Stimulated activated CD4-positive, alpha-beta T cell treated with anti-CD3 and anti-CD28 coated beads, TNF-alpha, amount 100 ng/mL, for 4 hours (primary cell): ENCODE measurements around the gene NKX2-3.

Experiments
- DNase-seq, 3 experiments: peaks; one replicate each; pipeline ENCODE4 v3.0.0-alpha.2; 2020; ENCODE audit warnings: low read depth in 3 of 3

NKX2-3 gene

GRCh38 chr10:99539120-99539519 is 6.4 kb downstream of the NKX2-3 start:
- no peak for DNase-seq

- DNase-seq, result no peak
Measured at GRCh38 chr10:99539820-99540219, 7.1 kb downstream of the NKX2-3 start.

- DNase-seq, result no peak
Measured at GRCh38 chr10:99540306-99540656, 7.5 kb downstream of the NKX2-3 start.

GRCh38 chr10:99540657-99541531 is 8.2 kb downstream of the NKX2-3 start:
- DNase-seq, result no peak

GRCh38 chr10:99544322-99544721 is 11.6 kb downstream of the NKX2-3 start:
- no peak for DNase-seq

GRCh38 chr10:99548041-99548530 is 15.3 kb downstream of the NKX2-3 start:
- DNase-seq, result no peak

- DNase-seq, result no peak
Measured at GRCh38 chr10:99551158-99551557, 18.4 kb downstream of the NKX2-3 start.

- no peak for DNase-seq
Measured at GRCh38 chr10:99551616-99552015, 18.9 kb downstream of the NKX2-3 start.

GRCh38 chr10:99555371-99555770 is 22.6 kb downstream of the NKX2-3 start:
- DNase-seq, result no peak

- no peak for DNase-seq
Measured at GRCh38 chr10:99555825-99556523, 23.2 kb downstream of the NKX2-3 start.

GRCh38 chr10:99557044-99557443 is 24.3 kb downstream of the NKX2-3 start:
- DNase-seq, result no peak

GRCh38 chr10:99558708-99559107 is 26.0 kb downstream of the NKX2-3 start:
- no peak for DNase-seq

GRCh38 chr10:99560277-99561126 is 27.8 kb downstream of the NKX2-3 start:
- DNase-seq, result peak in 1 of 3 experiments; percentile 14

GRCh38 chr10:99562631-99563030 is 29.9 kb downstream of the NKX2-3 start:
- DNase-seq, result no peak

- no peak for DNase-seq
Measured at GRCh38 chr10:99564361-99564760, 31.6 kb downstream of the NKX2-3 start.

- no peak for DNase-seq
Measured at GRCh38 chr10:99565166-99565565, 32.4 kb downstream of the NKX2-3 start.

GRCh38 chr10:99569253-99569939 is 36.7 kb downstream of the NKX2-3 start:
- no peak for DNase-seq

- DNase-seq, result no peak
Measured at GRCh38 chr10:99569961-99570360, 37.2 kb downstream of the NKX2-3 start.

- no peak for DNase-seq
Measured at GRCh38 chr10:99571816-99572215, 39.1 kb downstream of the NKX2-3 start.

GRCh38 chr10:99573790-99574189 is 41.0 kb downstream of the NKX2-3 start:
- DNase-seq, result no peak

- no peak for DNase-seq
Measured at GRCh38 chr10:99579971-99580370, 47.2 kb downstream of the NKX2-3 start.
